Neutrophil (primary cell): ENCODE measurements around the gene PERM1.

ENCODE experiments used
- H3K27ac ChIP-seq: fragments of 200-600 bp; sonication (generic); 2 replicates; pipeline ENCODE4 v1.5.1; 2016; ENCODE audit warnings: mild to moderate bottlenecking, moderate library complexity
- H3K27me3 ChIP-seq: fragments of 200-600 bp; sonication (generic); 2 replicates; pipeline ENCODE4 v1.6.0; 2016; ENCODE audit warnings: mild to moderate bottlenecking
- H3K36me3 ChIP-seq: fragments of 200-600 bp; sonication (generic); 2 replicates; pipeline ENCODE4 v1.5.1; 2017
- H3K4me1 ChIP-seq, 2 experiments: fragments of 200-600 bp in 1 of 2; sonication (generic) in 1 of 2; 1 replicate in 1 of 2; 2 replicates in 1 of 2; pipeline versions ENCODE4 v1.5.1 to v1.6.1; 2013 to 2016; ENCODE audit warnings: low read depth in 1 of 2, low read length in 1 of 2, mild to moderate bottlenecking in 1 of 2, moderate library complexity in 1 of 2; ENCODE audit not compliant: control insufficient read depth in 1 of 2, insufficient read depth in 1 of 2
- H3K4me3 ChIP-seq, 2 experiments: fragments of 200-600 bp in 1 of 2; sonication (generic) in 1 of 2; 1 replicate in 1 of 2; 2 replicates in 1 of 2; pipeline ENCODE4 v1.5.1; 2013 to 2016; ENCODE audit warnings: low read depth in 1 of 2, low read length in 1 of 2, mild to moderate bottlenecking in 1 of 2, moderate library complexity in 1 of 2
- H3K9me3 ChIP-seq: fragments of 200-600 bp; sonication (generic); 2 replicates; pipeline ENCODE4 v1.5.1; 2016
- CTCF ChIP-seq: fragments of 200-600 bp; sonication (generic); IDR thresholded peaks from 2 replicates; pipeline ENCODE4 v1.5.1; 2016; ENCODE audit warnings: antibody characterized with exemption

The PERM1 gene

DNA sequence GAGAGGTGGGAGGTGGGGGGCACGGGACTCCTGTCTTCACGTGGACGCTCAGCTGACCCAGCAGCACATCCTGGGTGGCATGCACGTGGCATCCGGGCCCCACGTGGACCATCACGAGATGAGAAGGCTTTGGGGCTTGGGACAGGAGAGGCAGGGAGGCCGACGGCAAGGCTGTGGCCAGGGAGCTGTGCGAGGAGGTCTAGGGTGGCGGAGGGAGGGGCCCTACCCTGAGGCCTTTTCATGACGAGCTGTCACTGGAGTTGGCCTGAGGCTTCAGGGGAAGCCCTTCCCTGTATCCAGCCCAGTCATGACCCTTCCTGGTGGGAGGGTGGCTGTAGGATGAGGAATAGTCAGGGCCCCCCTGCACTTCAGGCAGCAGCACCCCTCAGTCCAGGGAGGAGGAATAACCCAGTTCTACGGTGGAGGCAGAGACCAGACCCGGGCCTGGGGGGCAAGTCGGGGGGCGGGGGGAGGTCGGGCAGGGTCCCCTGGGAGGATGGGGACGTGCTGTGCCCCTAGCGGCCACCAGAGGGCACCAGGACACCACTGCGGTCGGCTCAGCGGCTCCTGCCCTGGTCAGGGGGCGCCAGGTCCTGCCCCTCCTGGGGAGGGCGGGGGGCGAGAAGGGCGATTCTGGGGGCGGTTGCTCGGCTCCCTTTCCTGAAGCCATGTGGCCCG is 2.0 kb upstream of the PERM1 start:
- no peaks in the 10 kb centered on the region for H3K36me3 ChIP-seq
- peaks cover 92% of the 10 kb centered on the region for H3K27me3 ChIP-seq
- H3K27ac ChIP-seq = no peak overlapping the region
- H3K4me1 ChIP-seq = no peaks in the 10 kb centered on the region
- no peaks in the 10 kb centered on the region for H3K9me3 ChIP-seq
- H3K4me3 ChIP-seq = no peak overlapping the region
- peak; percentile 78 for TF ChIP-seq CTCF

DNA sequence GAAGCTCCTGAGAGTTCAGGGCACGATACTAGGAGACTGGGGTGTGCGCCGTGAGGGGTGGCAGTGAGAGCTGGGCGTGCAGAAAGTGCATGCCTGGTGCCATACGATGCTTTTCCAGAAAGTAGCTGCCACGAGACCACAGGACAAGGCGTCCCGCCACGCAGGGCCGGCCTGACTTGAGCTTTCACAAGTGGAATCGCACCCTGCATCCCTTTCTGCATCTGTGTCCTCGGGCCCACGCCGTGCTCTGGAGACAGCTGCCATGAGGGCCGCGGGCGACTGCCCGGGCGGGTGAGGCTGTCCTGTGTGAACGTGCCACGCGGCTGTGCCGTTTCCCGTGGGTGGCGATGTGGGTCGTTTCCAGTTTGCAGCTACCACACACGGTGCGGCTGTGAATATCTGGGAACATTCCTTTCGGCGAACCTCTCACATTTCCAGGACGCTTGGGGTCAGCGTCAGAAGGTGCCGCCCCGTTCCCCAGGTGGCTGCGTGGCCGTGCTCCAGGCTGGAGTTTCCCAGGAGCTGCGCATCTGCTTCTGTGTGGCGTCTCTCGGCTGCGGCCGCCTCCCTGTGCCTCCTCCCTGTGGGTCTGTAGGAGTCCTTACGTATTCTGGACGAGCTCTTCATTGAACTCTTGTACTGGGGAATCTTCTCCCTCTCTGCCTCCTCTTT is 1.0 kb upstream of the PERM1 start:
- Histone ChIP-seq H3K27ac (no peak overlapping the region), H3K36me3 (no peaks in the 10 kb centered on the region), H3K4me3 (no peak overlapping the region), H3K27me3 (peaks cover 82% of the 10 kb centered on the region), H3K4me1 (no peaks in the 10 kb centered on the region), H3K9me3 (no peaks in the 10 kb centered on the region)
- TF ChIP-seq CTCF = no peak

GRCh38 chr1:981491-981954 is 370 bp downstream of the PERM1 start:
- Histone ChIP-seq H3K36me3 (no peaks in the 10 kb centered on the region), H3K4me1 (no peaks in the 10 kb centered on the region), H3K4me3 (no peak overlapping the region), H3K9me3 (no peaks in the 10 kb centered on the region), H3K27ac (no peak overlapping the region), H3K27me3 (peaks cover 70% of the 10 kb centered on the region)
- no peak for TF ChIP-seq CTCF

DNA sequence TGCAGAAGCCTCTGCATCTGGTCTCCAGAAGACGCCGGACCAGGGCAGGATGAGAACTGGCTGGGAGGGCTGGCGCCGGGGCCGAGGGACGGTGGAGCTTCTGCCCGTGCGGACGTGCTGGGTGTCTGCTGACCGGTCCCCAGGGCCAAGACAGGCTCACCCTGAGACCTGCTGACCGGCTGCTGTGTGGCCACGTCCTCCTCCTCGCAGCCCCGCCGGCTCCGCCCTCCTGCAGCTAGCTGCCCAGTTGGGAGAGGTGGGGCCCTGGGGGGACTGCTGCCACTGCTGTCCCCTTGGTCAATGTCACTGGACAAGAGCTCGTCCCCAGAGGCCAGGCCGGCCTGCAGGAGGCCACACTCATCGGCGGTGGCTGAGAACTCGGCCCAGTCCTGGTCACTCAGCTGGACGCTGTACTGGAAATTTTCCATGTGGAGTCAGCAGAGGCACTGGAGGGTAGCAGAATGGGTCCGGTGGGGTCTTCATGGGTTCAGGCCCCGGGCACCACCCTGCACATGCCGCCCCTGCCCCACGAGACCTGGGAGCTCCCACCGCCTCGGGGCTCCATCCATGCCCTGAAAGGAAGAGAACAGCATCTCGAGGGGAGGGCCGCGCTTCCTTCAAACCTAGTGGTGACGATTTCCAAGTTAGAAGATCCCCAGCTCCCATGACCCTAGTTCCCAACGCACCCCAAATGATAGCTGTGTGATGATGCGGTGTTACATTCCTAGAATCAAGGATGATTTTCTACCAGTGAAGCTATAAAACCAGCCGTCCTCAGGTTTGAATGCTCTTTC is 1.1 kb downstream of the PERM1 start:
- no peaks in the 10 kb centered on the region for H3K36me3 ChIP-seq
- no peaks in the 10 kb centered on the region for H3K9me3 ChIP-seq
- no peak overlapping the region for H3K27ac ChIP-seq
- H3K27me3 ChIP-seq = peaks cover 70% of the 10 kb centered on the region
- H3K4me1 ChIP-seq = peaks cover 3 to 5% of the 10 kb centered on the region in 2 experiments
- no peak for TF ChIP-seq CTCF
- H3K4me3 ChIP-seq = no peak overlapping the region

DNA sequence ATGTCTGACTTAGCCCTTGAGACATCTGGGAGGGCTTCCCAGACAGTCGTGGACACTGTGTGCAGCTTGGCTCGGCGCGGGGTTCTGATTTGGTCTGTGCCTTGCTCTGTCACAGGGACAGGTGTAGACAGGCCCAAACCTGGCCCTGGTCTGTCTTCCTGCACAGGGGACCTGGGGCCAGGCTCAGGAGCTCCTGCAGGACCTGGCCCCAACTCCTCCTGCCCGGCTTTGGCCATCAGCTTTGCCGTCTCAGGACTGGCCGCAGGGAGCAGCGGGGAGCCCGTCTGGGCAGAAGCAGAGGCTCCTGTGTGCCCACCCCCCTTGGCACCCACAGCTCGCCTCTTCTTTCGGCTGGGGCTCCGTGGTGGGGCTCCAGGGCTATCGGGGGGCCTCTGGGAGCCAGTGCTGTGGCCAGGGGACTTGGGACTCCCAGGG is 1.7 kb downstream of the PERM1 start:
- Histone ChIP-seq H3K27ac (no peak overlapping the region), H3K9me3 (no peaks in the 10 kb centered on the region), H3K4me1 (peaks cover 3 to 5% of the 10 kb centered on the region in 2 experiments), H3K36me3 (no peaks in the 10 kb centered on the region), H3K27me3 (peaks cover 70% of the 10 kb centered on the region), H3K4me3 (no peak overlapping the region)
- no peak for TF ChIP-seq CTCF
